Thyroid gland (tissue), 4 donors: ENCODE measurements around the gene SERTAD1.
A peak's percentile ranks its signal among the peaks of the same experiment; 100 is the strongest.

Source experiments
- POLR2A ChIP-seq, 2 donors: fragments of 450-650 bp; IDR thresholded peaks; one replicate each; pipeline ENCODE4 v1.6.1; 2017; ENCODE audit warnings: antibody characterized with exemption in 2 of 2, mild to moderate bottlenecking in 2 of 2, moderate library complexity in 1 of 2
- TF ChIP-seq, protein P1 (sequence below), 6 experiments: fragments of 200-600 bp in 3 of 6; fragments of 450-650 bp in 3 of 6; sonication (generic) in 3 of 6; IDR thresholded peaks; one replicate each; pipeline ENCODE4 v1.5.1; 2016 to 2019; ENCODE audit warnings: antibody characterized with exemption in 6 of 6, mild to moderate bottlenecking in 2 of 6, inconsistent platforms in 1 of 6, moderate library complexity in 1 of 6

DNA sequence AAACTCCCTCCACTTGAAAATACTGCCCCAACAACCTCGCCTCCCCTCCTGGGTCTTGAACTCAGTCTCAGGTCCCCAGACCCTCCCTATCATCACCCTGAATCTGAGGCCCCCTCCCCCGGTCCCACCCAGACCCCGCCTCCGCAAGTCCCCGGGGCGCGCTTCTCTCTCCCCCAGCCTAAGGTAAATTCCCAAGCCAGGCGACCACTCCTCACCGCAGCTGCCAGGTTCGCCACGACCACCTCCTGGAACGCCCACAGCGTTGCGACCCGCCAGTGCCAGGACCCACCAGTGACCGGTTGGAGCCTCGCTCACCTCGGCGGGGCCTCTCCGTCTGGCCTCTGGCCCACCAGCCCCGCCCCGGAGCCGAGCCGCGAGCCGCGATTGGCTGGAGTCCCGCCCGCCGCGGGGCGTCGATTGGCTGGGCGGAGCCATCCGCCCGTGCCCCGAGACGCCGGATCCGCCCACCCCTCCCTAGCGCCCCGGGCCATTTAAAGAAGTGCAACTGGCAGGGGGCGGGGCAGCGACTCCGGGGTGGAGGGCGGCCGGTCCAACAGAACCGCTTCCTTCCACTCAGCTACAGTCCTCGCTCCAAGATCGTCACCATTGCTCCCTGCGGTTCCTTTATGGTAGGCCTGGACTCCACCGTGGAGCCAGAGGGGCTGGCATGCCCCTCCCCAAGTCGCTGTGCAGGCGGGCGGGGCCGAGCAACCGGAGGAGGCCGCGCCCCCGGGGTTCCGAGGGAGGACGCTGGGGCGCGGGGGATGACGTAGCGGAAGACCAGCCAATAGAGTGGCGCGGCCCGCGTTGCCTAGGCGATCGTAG is 18.4 kb upstream of the SERTAD1 start, which contains the start of gene SERTAD3:
- TF ChIP-seq, protein P1, sequence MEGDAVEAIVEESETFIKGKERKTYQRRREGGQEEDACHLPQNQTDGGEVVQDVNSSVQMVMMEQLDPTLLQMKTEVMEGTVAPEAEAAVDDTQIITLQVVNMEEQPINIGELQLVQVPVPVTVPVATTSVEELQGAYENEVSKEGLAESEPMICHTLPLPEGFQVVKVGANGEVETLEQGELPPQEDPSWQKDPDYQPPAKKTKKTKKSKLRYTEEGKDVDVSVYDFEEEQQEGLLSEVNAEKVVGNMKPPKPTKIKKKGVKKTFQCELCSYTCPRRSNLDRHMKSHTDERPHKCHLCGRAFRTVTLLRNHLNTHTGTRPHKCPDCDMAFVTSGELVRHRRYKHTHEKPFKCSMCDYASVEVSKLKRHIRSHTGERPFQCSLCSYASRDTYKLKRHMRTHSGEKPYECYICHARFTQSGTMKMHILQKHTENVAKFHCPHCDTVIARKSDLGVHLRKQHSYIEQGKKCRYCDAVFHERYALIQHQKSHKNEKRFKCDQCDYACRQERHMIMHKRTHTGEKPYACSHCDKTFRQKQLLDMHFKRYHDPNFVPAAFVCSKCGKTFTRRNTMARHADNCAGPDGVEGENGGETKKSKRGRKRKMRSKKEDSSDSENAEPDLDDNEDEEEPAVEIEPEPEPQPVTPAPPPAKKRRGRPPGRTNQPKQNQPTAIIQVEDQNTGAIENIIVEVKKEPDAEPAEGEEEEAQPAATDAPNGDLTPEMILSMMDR (IDR thresholded peaks at IDR 0.05) = peak in 1 of 6 experiments; percentile 4
- peak; percentile 92 to 99 for TF ChIP-seq POLR2A (IDR thresholded peaks at IDR 0.05)
